GM10248 (cell line): Measurements from ENCODE around the gene CTTNBP2NL.

ENCODE experiments used
- CTCF ChIA-PET: fragments of 300-600 bp; sonication (Branson Sonifier 250); formaldehyde crosslinking; extraction: SDS; loops from one replicate; lab custom pipeline; 2021; ENCODE audit warnings: antibody characterized with exemption; lab: Yijun Ruan, JAX
- POLR2A ChIA-PET: fragments of 350-650 bp; sonication (Branson Sonifier 250); formaldehyde crosslinking; extraction: SDS; loops from one replicate; lab custom pipeline; 2020; ENCODE audit warnings: antibody characterized with exemption; lab: Yijun Ruan, JAX
- DNase-seq: peaks from one replicate; pipeline ENCODE4 v3.0.0; 2012; ENCODE audit errors: extremely low spot score
- TF ChIP-seq, protein P1 (sequence below): IDR thresholded peaks from 2 replicates; pipeline ENCODE4 v1.5.1; 2012; ENCODE audit warnings: mild to moderate bottlenecking, low read depth; ENCODE audit errors: extremely low read depth, missing control alignments, control extremely low read depth

Gene CTTNBP2NL

GRCh38 chr1:112488141-112488540 lies 92.1 kb downstream of the CTTNBP2NL start:
- ChIA-PET POLR2A (no interaction called here), CTCF (interaction anchor here (1.0 to 1.6 kb wide), 3 partner anchors 14 to 29 kb away, joined by 3 to 4 read pairs (median 3); no protein-coding TSS in a partner anchor)
- no peak for DNase-seq
- TF ChIP-seq, protein P1, sequence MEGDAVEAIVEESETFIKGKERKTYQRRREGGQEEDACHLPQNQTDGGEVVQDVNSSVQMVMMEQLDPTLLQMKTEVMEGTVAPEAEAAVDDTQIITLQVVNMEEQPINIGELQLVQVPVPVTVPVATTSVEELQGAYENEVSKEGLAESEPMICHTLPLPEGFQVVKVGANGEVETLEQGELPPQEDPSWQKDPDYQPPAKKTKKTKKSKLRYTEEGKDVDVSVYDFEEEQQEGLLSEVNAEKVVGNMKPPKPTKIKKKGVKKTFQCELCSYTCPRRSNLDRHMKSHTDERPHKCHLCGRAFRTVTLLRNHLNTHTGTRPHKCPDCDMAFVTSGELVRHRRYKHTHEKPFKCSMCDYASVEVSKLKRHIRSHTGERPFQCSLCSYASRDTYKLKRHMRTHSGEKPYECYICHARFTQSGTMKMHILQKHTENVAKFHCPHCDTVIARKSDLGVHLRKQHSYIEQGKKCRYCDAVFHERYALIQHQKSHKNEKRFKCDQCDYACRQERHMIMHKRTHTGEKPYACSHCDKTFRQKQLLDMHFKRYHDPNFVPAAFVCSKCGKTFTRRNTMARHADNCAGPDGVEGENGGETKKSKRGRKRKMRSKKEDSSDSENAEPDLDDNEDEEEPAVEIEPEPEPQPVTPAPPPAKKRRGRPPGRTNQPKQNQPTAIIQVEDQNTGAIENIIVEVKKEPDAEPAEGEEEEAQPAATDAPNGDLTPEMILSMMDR, result no peak

GRCh38 chr1:112492076-112492475 lies 96.1 kb downstream of the CTTNBP2NL start:
- no peak for DNase-seq
- TF ChIP-seq, protein P1, result no peak
- ChIA-PET CTCF (interaction anchor here (1.2 to 2.6 kb wide), 4 partner anchors 10 to 121 kb away, joined by 3 to 10 read pairs (median 4); no protein-coding TSS in a partner anchor), POLR2A (no interaction called here)

DNA sequence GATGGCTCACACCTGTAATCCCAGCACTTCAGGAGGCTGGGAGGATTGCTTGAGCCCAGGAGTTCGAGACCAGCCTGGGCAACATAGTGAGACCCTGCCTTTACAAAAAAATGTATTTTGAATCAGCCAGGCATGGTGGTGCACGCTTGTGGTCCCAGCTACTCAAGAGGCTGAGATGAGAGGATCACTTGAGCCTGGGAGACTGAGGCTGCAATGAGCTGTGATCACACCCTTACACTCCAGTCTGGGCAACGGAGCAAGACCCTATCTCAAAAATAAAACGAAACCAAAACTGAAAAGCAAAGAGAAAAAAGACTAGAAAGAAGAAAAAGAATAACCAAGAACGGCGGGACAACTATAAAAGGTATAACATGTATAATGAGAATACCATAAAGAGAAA lies 97.3 kb downstream of the CTTNBP2NL start:
- TF ChIP-seq, protein P1, result no peak
- ChIA-PET POLR2A (no interaction called here), CTCF (interaction anchor here (1.2 to 2.6 kb wide), 3 partner anchors 8 to 102 kb away, joined by 3 to 10 read pairs (median 6); no protein-coding TSS in a partner anchor)
- no peak for DNase-seq

DNA sequence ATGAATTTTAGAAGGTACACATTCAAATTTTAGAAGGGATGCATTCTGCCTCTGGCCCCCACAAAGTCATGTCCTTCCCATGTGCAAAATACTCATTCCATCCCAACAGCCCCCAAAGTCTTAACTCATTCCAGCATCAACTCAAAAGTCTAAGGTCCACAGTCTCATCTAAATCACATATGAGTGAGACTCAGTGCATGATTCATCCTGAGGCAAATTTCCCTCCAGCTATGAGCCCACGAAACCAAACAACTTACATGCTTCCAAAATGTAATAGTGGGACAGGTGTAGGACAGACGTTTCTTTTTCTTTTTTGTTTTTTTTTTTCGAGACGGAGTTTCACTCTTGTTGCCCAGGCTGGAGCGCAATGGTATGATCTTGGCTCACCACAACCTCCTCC lies 100.3 kb downstream of the CTTNBP2NL start:
- ChIA-PET POLR2A (no interaction called here), CTCF (interaction anchor here (1.3 kb wide), 1 partner anchor 30 kb away, joined by 5 read pairs; no protein-coding TSS in a partner anchor)
- TF ChIP-seq, protein P1, result no peak
- DNase-seq, result no peak

GRCh38 chr1:112501810-112502641 lies 106.0 kb downstream of the CTTNBP2NL start:
- TF ChIP-seq, protein P1, result peak; percentile 89
- POLR2A ChIA-PET, result no interaction called here
- CTCF ChIA-PET, result interaction anchor here (0.6 to 2.3 kb wide), 59 partner anchors 9 to 572 kb away, joined by 3 to 36 read pairs (median 4); partner anchors contain the start of genes CAPZA1, LRIG2, MOV10 and PPM1J
- DNase-seq, result peak; percentile 67

DNA sequence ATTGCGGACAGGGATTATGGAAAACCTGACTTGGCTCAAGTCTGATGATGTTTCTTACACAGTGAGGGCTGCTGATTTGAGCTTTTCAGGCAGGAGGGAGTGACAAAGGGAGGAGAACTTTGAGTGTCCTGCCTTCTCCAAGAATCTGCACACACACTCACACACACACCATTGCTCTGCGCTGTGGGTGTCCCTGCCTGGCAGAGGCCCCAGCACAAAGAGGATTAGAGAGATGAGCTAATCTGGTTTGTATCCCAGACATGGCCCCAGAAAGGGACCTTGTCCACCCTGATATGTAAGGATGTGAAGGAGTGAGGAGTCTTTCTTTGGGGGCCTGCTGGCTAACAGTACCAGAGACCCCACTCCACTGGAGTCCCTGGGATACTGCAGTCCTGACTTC lies 106.8 kb downstream of the CTTNBP2NL start:
- POLR2A ChIA-PET, result no interaction called here
- TF ChIP-seq, protein P1, result no peak
- CTCF ChIA-PET, result interaction anchor here (1.3 to 2.3 kb wide), 16 partner anchors 8 to 295 kb away, joined by 3 to 36 read pairs (median 8); partner anchors contain the start of genes CAPZA1, RHOC and ST7L

More for the DNA sequence above, 106.8 kb downstream of the CTTNBP2NL start:
- no peak for DNase-seq
